Thyroid gland (tissue), 4 donors: ENCODE results near the gene NCK1.

ENCODE experiments used
- POLR2A ChIP-seq, 2 donors: fragments of 450-650 bp; IDR thresholded peaks; one replicate each; pipeline ENCODE4 v1.6.1; 2017; ENCODE audit warnings: antibody characterized with exemption in 2 of 2, mild to moderate bottlenecking in 2 of 2, moderate library complexity in 1 of 2
- TF ChIP-seq, protein P1 (sequence below), 6 experiments: fragments of 200-600 bp in 3 of 6; fragments of 450-650 bp in 3 of 6; sonication (generic) in 3 of 6; IDR thresholded peaks; one replicate each; pipeline ENCODE4 v1.5.1; 2016 to 2019; ENCODE audit warnings: antibody characterized with exemption in 6 of 6, mild to moderate bottlenecking in 2 of 6, inconsistent platforms in 1 of 6, moderate library complexity in 1 of 6

- TF ChIP-seq, protein P1, sequence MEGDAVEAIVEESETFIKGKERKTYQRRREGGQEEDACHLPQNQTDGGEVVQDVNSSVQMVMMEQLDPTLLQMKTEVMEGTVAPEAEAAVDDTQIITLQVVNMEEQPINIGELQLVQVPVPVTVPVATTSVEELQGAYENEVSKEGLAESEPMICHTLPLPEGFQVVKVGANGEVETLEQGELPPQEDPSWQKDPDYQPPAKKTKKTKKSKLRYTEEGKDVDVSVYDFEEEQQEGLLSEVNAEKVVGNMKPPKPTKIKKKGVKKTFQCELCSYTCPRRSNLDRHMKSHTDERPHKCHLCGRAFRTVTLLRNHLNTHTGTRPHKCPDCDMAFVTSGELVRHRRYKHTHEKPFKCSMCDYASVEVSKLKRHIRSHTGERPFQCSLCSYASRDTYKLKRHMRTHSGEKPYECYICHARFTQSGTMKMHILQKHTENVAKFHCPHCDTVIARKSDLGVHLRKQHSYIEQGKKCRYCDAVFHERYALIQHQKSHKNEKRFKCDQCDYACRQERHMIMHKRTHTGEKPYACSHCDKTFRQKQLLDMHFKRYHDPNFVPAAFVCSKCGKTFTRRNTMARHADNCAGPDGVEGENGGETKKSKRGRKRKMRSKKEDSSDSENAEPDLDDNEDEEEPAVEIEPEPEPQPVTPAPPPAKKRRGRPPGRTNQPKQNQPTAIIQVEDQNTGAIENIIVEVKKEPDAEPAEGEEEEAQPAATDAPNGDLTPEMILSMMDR (IDR thresholded peaks at IDR 0.05) = no peak
- TF ChIP-seq POLR2A (IDR thresholded peaks at IDR 0.05) = no peak
Measured at GRCh38 chr3:136858381-136858780, 3.6 kb upstream of the NCK1 start.
